SJCRH30 (cell line): Measurements from ENCODE around the gene RLF. TPM values are rescaled to one million over a fixed set of nuclear protein-coding genes. Genes with fewer than 3 reads are reported as not detected.

Experiments
- DNase-seq, 2 experiments: peaks; one replicate each; pipeline ENCODE4 v3.0.0-alpha.2; 2015 to 2020
- H3K27ac ChIP-seq: fragments of 250-450 bp; sonication (Bioruptor Pico); 2 replicates; pipeline ENCODE4 v1.5.1; 2020; ENCODE audit warnings: mild to moderate bottlenecking, moderate library complexity
- H3K27me3 ChIP-seq: fragments of 250-450 bp; sonication (Bioruptor Pico); 2 replicates; pipeline ENCODE4 v1.5.1; 2020; ENCODE audit warnings: mild to moderate bottlenecking, moderate library complexity
- H3K36me3 ChIP-seq: fragments of 250-450 bp; sonication (Bioruptor Pico); 2 replicates; pipeline ENCODE4 v1.5.1; 2020; ENCODE audit warnings: mild to moderate bottlenecking, moderate library complexity
- H3K4me1 ChIP-seq: fragments of 250-450 bp; sonication (Bioruptor Pico); 2 replicates; pipeline ENCODE4 v1.5.1; 2020; ENCODE audit warnings: mild to moderate bottlenecking, moderate library complexity
- H3K4me3 ChIP-seq: fragments of 250-450 bp; sonication (Bioruptor Pico); 2 replicates; pipeline ENCODE4 v1.5.1; 2020; ENCODE audit warnings: mild to moderate bottlenecking, moderate library complexity
- H3K9me3 ChIP-seq: fragments of 250-450 bp; sonication (Bioruptor Pico); replicated peaks from 2 replicates; pipeline ENCODE4 v1.5.1; 2020; ENCODE audit warnings: mild to moderate bottlenecking, moderate library complexity
- total RNA-seq: library from RNA; depleted of rRNA; stranded (reverse); fragments of >200 nt; shearing (Covaris generic); gene quantifications from 2 replicates; pipeline ENCODE4 v1.2.3, GENCODE V29; 2014

Gene RLF
- total RNA-seq, 1 experiment from 2014 or later, result 37.5 TPM

- Histone ChIP-seq H3K27me3 (no peaks in the 10 kb centered on the region), H3K27ac (no peak overlapping the region), H3K4me1 (peaks cover 10% of the 10 kb centered on the region), H3K4me3 (no peak overlapping the region), H3K9me3 (no peaks in the 10 kb centered on the region), H3K36me3 (peaks cover 27% of the 10 kb centered on the region)
- no peak for DNase-seq
Measured at GRCh38 chr1:40241362-40241761, 80.2 kb downstream of the RLF start.

DNA sequence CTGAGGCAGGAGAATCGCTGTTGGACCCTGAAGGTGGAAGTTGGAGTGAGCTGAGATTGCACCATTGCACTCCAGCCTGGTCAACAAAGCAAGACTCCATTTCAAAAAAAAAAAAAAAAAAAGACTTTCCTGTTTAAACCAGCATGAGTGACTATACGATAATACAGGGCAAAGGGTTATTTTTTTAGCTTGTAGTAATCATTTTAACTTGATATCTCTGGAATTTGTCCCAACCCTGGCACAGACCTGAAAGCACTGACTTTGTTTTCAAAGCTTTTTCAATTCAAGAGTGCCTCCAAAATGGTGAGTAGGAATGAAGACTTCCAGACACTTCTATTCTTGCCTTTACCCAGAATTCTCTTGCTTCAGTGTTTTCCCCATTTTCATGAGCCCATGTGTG lies 82.2 kb downstream of the RLF start:
- Histone ChIP-seq H3K4me1 (peaks cover 10% of the 10 kb centered on the region), H3K27ac (no peak overlapping the region)

GRCh38 chr1:40244138-40244744 lies 83.1 kb downstream of the RLF start:
- H3K36me3 ChIP-seq, result no peaks in the 10 kb centered on the region
- no peaks in the 10 kb centered on the region for H3K9me3 ChIP-seq
- no peak for DNase-seq
- no peaks in the 10 kb centered on the region for H3K27me3 ChIP-seq
- peaks cover 10% of the 10 kb centered on the region for H3K4me1 ChIP-seq
- no peak overlapping the region for H3K4me3 ChIP-seq
- H3K27ac ChIP-seq, result no peak overlapping the region

More for the DNA sequence above, 82.2 kb downstream of the RLF start:
- Histone ChIP-seq H3K4me3 (no peak overlapping the region), H3K36me3 (peaks cover 8% of the 10 kb centered on the region), H3K27me3 (no peaks in the 10 kb centered on the region), H3K9me3 (no peaks in the 10 kb centered on the region)
- DNase-seq, result no peak

- Histone ChIP-seq H3K4me1 (peaks cover 10% of the 10 kb centered on the region), H3K27me3 (no peaks in the 10 kb centered on the region), H3K9me3 (no peaks in the 10 kb centered on the region), H3K4me3 (no peak overlapping the region), H3K36me3 (no peaks in the 10 kb centered on the region), H3K27ac (no peak overlapping the region)
- no peak for DNase-seq
Measured at GRCh38 chr1:40245686-40246085, 84.5 kb downstream of the RLF start.

DNA sequence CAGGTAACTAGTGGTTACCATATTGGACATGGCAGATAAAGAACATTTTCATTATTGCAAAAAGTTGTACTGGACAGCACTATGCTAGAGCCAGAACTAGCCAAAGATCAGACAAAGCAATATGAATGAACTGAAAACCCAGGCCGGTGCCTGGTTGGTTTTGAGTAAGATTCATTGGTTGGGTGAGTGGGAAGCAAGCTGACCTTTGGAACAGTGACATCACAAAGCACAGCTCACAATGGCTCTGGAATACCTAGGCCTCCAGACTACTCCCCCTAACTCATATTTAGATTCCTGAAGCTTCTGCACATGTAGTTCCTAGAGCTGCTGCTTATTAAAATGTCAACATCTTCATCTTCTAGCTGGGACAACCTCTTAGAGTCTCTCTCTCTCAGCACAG lies 86.5 kb downstream of the RLF start, which contains the start of gene TMCO2:
TMCO2 (plus strand) TSS at position 283 of the 400 bp plus-strand sequence; CDS start at position 340, 57 bp downstream.
- Histone ChIP-seq H3K36me3 (no peaks in the 10 kb centered on the region), H3K4me3 (no peak within 1 kb of the TSS), H3K9me3 (no peaks in the 10 kb centered on the region), H3K4me1 (peaks cover 7% of the 10 kb centered on the region), H3K27me3 (no peaks in the 10 kb centered on the region), H3K27ac (no peak within 1 kb of the TSS)
- no peak for DNase-seq

- DNase-seq, result no peak
- Histone ChIP-seq H3K27me3 (no peaks in the 10 kb centered on the region), H3K9me3 (no peaks in the 10 kb centered on the region), H3K36me3 (no peaks in the 10 kb centered on the region), H3K4me1 (peaks cover 7% of the 10 kb centered on the region), H3K4me3 (no peak overlapping the region), H3K27ac (no peak overlapping the region)
Measured at GRCh38 chr1:40248412-40248811, 87.2 kb downstream of the RLF start.

- Histone ChIP-seq H3K9me3 (no peaks in the 10 kb centered on the region), H3K27ac (no peak overlapping the region), H3K4me3 (no peak overlapping the region), H3K4me1 (0 out of 2 replicates have a peak, but pooled peaks cover 3% of the 10 kb centered on the region), H3K36me3 (no peaks in the 10 kb centered on the region), H3K27me3 (no peaks in the 10 kb centered on the region)
- DNase-seq, result no peak
Measured at GRCh38 chr1:40251456-40251855, 90.3 kb downstream of the RLF start.

DNA sequence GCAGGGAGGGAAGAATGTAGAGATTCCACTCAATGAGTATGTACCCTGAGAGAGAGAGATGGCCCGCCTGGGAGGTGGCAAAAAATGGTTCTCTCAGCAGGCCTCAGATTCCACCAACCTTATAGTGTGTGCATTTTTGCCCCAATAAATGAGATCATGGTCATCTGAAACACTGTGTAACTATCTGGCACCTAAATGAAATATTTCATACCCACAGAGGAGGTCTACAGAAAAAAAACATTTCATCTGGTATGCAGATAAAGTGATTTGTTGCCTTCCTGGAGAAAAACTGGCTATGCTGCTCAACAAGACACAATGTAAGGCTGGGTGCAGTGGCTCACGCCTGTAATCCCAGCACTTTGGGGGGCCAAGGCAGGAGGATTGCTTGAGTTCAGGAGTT lies 91.4 kb downstream of the RLF start:
- H3K27me3 ChIP-seq, result no peaks in the 10 kb centered on the region
- H3K4me3 ChIP-seq, result no peak overlapping the region
- 0 out of 2 replicates have a peak, but pooled peaks cover 6% of the 10 kb centered on the region for H3K4me1 ChIP-seq
- no peak for DNase-seq
- H3K36me3 ChIP-seq, result no peaks in the 10 kb centered on the region
- no peaks in the 10 kb centered on the region for H3K9me3 ChIP-seq
- no peak overlapping the region for H3K27ac ChIP-seq

GRCh38 chr1:40255231-40255630 lies 94.0 kb downstream of the RLF start:
- no peaks in the 10 kb centered on the region for H3K27me3 ChIP-seq
- H3K4me3 ChIP-seq, result no peak overlapping the region
- no peaks in the 10 kb centered on the region for H3K9me3 ChIP-seq
- H3K36me3 ChIP-seq, result peaks cover 2% of the 10 kb centered on the region; the same call in 1 of the 2 replicates
- H3K27ac ChIP-seq, result no peak overlapping the region
- 0 out of 2 replicates have a peak, but pooled peaks cover 6% of the 10 kb centered on the region for H3K4me1 ChIP-seq
- no peak for DNase-seq

DNA sequence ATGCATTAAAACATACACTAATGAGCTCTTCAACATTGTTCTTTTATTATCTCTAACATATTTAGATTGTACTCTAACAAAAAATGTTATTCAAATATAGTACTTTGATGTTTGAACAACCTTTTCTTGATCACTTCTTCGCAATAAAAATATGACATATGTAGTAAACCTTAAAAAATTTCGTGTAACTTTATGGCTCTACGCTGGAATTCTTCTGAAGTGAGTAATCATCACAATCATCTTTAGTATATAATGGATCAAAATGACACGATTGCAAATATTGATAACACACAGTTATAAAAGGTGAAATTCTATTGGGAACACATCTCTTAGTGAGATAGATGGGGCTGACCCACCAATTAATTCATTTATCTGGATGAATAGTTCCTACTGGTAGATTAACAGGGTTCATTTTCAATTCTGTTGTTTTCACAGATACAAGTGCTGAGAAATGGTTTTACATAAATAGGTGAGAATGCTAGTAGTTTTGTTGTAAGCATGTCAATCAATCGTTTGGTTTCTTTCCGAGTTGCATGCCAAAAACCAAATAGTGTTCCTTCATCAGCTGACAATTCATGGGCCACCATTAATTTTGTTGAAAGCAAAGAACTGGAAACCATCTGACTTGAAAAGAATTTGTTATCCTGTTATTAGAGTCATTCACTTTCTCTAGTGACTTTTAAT lies 95.4 kb downstream of the RLF start:
- Histone ChIP-seq H3K36me3 (peaks cover 15% of the 10 kb centered on the region), H3K4me3 (peak overlapping the region; percentile 81), H3K9me3 (no peaks in the 10 kb centered on the region), H3K27ac (peak overlapping the region; percentile 85; the same call in 1 of the 2 replicates), H3K27me3 (no peaks in the 10 kb centered on the region), H3K4me1 (0 out of 2 replicates have a peak, but pooled peaks cover 6% of the 10 kb centered on the region)
- no peak for DNase-seq

- Histone ChIP-seq H3K4me1 (0 out of 2 replicates have a peak, but pooled peaks cover 6% of the 10 kb centered on the region), H3K9me3 (no peaks in the 10 kb centered on the region), H3K4me3 (peak overlapping the region; percentile 81), H3K27me3 (no peaks in the 10 kb centered on the region), H3K27ac (peak overlapping the region; percentile 85), H3K36me3 (peaks cover 22% of the 10 kb centered on the region)
- no peak for DNase-seq
Measured at GRCh38 chr1:40257313-40257687, 96.1 kb downstream of the RLF start.

- Histone ChIP-seq H3K27me3 (no peaks in the 10 kb centered on the region), H3K36me3 (peaks cover 27% of the 10 kb centered on the region), H3K27ac (peak within 1 kb of the TSS; percentile 85), H3K9me3 (no peaks in the 10 kb centered on the region), H3K4me1 (0 out of 2 replicates have a peak, but pooled peaks cover 6% of the 10 kb centered on the region), H3K4me3 (peak within 1 kb of the TSS; percentile 81)
- peak; percentile 99 for DNase-seq
Measured at GRCh38 chr1:40257688-40258444, 96.7 kb downstream of the RLF start, which contains the start of gene ZMPSTE24. ZMPSTE24 (plus strand) TSS chr1:40258236; CDS start chr1:40258272, 36 bp downstream.

DNA sequence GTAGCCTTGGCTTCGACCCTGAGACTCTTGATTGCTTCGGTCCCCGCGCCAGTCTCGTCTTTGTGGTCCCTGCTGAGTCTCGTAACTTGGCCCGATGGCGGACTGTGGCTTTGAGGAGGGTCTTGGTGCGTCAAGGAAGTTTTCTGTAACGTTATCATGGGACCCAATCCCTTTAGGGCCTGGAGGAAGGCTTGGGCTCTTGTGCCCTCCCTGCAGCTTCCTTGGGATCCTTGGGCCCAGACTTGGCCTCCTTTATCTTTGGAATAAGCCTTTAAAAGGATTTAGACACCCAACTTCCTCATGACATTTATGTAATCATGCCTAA lies 97.2 kb downstream of the RLF start:
- H3K4me1 ChIP-seq, result 0 out of 2 replicates have a peak, but pooled peaks cover 6% of the 10 kb centered on the region
- peak overlapping the region; percentile 81 for H3K4me3 ChIP-seq
- no peak for DNase-seq
- peak overlapping the region; percentile 41; the same call in 1 of the 2 replicates for H3K27ac ChIP-seq
- no peaks in the 10 kb centered on the region for H3K9me3 ChIP-seq
- peaks cover 32% of the 10 kb centered on the region for H3K36me3 ChIP-seq
- no peaks in the 10 kb centered on the region for H3K27me3 ChIP-seq

DNA sequence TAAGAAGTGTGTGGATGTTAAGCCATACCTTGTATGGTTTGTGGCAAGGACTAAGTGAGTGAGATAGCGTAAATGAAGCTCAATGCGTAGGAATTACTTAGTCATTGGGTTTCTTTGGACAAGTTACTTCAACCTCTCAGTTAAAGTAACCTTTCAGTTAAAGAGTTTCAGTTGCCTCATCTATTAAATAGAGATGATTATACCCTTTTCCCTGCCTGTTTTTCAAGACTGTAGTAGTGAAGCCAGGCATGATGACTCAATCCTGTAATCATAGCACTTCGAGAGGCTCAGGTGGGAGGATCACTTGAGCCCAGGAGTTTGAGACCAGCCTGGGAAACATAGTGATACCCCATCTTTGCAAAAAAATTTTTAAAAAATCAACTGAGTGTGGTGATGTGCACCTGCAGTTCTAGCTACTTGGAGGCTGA lies 103.2 kb downstream of the RLF start:
- H3K9me3 ChIP-seq, result no peaks in the 10 kb centered on the region
- no peaks in the 10 kb centered on the region for H3K4me1 ChIP-seq
- no peaks in the 10 kb centered on the region for H3K27me3 ChIP-seq
- H3K4me3 ChIP-seq, result no peak overlapping the region
- H3K27ac ChIP-seq, result no peak overlapping the region
- H3K36me3 ChIP-seq, result peaks cover 64% of the 10 kb centered on the region
- DNase-seq, result no peak

- Histone ChIP-seq H3K4me1 (no peaks in the 10 kb centered on the region), H3K27ac (no peak overlapping the region), H3K27me3 (no peaks in the 10 kb centered on the region), H3K4me3 (no peak overlapping the region), H3K9me3 (no peaks in the 10 kb centered on the region), H3K36me3 (peaks cover 69% of the 10 kb centered on the region)
- DNase-seq, result no peak
Measured at GRCh38 chr1:40265298-40265697, 104.1 kb downstream of the RLF start.
